Measurements from ENCODE around the gene EPG5.
A peak's percentile ranks its signal among the peaks of the same experiment; 100 is the strongest.
"Not testable (repeated sequence)": the region's sequence is repeated elsewhere in the genome, so short reads cannot be mapped to it uniquely, and the experiment has no call there.

Gene EPG5, protein sequence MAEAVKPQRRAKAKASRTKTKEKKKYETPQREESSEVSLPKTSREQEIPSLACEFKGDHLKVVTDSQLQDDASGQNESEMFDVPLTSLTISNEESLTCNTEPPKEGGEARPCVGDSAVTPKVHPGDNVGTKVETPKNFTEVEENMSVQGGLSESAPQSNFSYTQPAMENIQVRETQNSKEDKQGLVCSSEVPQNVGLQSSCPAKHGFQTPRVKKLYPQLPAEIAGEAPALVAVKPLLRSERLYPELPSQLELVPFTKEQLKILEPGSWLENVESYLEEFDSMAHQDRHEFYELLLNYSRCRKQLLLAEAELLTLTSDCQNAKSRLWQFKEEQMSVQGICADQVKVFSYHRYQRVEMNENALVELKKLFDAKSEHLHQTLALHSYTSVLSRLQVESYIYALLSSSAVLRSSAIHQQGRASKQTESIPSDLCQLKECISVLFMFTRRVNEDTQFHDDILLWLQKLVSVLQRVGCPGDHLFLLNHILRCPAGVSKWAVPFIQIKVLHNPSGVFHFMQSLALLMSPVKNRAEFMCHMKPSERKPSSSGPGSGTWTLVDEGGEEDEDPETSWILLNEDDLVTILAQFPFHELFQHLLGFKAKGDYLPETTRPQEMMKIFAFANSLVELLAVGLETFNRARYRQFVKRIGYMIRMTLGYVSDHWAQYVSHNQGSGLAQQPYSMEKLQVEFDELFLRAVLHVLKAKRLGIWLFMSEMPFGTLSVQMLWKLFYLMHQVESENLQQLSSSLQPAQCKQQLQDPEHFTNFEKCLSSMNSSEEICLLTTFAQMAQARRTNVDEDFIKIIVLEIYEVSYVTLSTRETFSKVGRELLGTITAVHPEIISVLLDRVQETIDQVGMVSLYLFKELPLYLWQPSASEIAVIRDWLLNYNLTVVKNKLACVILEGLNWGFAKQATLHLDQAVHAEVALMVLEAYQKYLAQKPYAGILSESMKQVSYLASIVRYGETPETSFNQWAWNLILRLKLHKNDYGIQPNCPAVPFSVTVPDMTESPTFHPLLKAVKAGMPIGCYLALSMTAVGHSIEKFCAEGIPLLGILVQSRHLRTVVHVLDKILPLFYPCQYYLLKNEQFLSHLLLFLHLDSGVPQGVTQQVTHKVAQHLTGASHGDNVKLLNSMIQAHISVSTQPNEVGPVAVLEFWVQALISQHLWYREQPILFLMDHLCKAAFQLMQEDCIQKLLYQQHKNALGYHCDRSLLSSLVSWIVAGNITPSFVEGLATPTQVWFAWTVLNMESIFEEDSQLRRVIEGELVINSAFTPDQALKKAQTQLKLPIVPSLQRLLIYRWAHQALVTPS (N-terminal part only)

DNA sequence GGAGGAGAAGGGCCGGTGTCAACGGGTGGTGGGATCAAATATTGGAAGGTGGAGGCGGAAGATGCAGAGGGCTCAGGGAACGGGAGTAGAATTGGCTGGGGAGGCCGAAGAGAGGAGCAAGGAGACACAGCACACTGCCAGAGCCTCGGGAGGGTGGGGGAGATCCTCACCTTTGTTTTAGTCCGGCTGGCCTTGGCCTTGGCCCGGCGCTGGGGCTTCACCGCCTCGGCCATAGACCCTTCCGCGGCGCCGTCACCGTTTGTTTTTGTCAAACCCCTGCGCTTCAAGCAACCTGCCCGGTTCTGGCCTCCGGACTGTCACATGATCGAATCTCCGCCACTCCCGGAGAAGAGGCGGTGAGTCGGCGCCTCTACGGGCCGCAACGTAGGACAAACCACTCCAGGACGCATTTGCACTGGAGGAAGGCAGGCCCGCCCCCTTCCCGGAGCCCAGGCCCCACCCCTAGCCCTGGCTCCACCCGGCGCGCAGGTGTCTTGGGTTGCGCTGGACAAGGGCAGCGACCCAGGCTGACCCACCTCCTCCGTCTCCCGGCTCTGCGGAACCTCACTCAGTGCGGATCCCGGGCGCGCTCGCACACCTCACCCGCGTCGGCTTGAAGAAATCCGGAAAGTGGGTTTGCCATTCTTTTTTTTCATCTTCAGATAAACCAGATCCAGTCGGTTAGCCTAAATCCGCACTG, at the start of gene EPG5:
Gene EPG5, minus strand, starts transcription at position 323 of the 700 bp plus-strand sequence. Its CDS starts 90 bp downstream, at position 233.
- DNase-seq, result peak; percentile 97

DNA sequence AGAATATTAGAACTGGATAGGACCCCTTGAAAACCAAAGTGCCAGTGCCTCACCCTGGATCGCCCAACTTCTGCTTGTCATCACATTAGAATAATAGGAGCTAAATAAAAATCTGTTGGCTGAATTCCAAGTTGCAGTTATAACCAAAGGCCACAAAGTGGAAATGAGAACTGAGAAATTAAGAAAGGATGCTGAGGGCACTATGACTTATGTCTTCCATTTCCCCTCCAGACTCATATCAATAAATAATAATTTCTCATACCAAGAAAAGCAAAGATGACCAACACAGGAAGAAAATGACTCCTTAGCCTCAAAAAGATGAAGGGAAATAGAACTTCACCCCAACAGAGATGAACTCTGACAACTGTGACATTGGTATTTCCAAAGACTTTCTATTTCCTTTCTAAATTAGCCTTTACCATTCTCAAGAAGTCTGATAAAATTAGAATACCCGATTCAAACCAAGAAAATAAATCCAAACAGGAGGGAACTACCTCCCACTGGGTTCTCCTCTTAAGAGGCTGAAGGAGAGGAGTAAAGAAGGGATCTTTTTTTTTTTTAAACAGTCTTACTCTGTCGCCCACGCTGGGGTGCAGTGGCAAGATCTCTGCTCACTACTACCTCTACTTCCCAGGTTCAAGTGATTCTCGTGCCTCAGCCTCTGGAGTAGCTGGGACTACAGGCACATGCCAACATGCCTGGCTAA, 46.5 kb upstream of the EPG5 start:
- DNase-seq, result peak; percentile 74

DNA sequence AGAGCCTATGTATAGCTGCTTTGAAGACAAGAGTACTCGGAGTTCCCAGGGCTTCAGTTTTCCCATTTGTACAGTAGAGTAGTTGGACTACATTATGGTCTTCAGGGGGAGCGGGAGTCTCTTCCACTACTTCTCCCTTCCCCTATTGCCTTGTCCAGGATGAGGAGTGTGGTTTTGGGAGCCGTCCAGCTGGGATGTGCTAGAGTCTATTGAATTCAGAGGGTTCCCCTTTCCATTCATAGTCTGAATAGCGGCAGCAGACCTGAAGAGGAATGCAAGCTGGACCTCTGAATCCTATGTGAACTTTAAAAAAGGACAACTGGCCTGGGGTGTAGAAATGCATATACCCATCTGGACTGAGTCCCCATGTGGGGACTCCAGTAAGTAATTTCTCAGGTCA, 43.5 kb upstream of the EPG5 start:
- DNase-seq, result no peak

DNA sequence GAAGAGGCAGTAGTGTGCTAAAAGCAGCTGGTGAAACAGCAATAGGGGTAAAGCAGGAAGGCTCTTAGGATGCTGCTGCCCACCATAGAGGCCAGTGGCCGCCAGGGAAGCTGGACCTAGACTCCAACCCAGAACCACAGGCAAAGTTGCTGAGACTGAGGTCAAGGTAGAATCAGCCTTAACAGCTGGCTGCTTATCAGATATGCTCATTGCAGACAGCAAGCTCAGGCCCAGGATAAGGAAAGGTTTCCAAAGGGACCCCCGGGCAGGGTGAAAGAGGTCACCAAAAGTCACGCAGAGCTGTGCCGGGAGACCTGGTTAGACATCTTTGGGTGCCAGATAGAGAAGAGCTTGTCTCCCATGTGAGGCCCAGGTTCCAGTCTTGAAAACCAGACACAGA, 42.9 kb upstream of the EPG5 start:
- DNase-seq, result no peak

DNA sequence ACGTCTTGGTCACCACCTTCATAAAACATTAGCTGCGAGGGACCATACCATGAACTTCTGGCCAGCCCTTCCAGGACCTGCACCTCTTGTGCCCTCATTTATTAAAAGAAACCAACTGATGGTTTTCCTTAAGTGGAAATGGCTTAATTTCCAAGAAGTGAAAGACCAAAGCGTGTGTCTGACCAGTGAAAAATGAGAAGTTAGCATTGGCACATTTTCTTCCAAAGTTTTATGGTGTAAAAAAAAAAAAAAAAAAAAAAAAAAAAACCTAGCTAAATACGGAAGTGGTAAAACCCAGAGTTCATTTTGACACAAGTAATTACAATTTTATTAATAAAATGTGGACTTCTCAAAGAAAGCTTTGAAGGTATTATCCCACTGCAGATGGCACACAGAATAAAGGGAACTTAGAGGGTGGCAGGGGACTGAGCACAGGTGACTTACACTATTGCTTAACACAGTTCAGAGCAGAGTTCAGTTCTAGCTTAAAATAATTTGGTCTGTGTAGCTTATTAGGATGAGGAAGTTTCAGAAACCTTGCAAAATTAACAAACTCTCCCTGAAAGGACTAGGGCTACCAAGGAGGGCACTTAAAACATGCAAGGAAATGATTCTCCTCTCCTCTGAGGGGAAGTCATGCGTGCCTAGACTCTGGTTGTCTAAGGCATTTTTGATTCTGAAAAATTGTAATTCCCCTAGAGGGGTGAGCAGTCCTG, 42.2 kb upstream of the EPG5 start:
- no peak for DNase-seq

DNA sequence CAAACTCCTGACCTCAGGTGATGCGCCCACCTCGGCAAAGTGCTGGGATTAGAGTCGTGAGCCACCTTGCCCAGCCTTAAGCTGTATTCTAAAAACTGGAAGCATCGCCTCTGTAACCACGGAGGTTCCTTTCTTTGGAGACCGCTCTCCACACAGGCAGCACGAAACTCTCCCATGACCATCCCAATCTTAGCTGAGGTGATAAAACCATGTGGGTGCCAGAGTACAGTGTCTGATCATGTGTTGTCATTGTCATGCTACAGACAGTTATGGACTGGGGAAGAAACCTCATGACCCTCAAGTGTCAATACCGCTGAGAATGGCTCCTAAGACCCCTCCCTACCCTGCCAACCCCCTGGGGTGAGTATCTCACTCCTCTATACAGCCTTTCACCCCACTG, 41.4 kb upstream of the EPG5 start:
- DNase-seq, result no peak

DNA sequence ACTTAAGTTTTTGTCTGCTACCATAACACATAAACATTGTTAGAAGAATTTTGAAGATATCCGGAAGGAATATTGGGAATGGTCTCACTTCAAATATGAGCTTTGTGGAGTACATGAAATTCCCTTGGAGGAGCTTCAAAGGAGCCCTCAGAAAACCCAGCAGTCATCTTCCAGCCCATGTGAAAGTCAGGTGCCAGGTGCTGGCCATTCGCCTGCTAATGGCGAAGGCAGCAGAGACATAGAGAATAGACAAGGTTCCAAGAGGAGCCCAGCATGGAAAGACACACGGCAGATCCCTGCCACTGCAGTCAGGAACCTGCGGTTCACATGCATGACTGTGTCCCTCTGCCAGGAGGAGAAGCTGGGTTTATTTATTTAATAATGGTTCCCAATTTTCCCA, 40.0 kb upstream of the EPG5 start:
- no peak for DNase-seq

DNA sequence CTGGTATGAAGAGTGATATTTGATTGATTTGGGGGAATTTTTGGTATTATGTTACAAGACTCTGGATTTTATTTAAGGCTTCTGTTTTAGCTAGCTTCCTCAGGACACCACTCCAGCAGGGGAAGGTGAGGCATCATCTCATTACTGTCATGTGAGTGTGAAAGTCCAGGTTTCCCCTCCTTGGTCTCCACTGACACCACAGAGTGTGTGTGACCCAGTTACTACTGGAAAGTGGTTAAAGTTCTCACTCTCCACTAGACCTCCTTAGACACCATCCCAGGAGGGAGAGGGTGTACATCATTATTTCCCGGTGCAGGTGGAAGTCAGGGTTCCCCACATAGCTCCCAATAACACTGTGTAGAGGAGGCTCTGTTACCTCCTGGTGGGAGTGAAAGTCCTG, 35.8 kb upstream of the EPG5 start:
- DNase-seq, result no peak

DNA sequence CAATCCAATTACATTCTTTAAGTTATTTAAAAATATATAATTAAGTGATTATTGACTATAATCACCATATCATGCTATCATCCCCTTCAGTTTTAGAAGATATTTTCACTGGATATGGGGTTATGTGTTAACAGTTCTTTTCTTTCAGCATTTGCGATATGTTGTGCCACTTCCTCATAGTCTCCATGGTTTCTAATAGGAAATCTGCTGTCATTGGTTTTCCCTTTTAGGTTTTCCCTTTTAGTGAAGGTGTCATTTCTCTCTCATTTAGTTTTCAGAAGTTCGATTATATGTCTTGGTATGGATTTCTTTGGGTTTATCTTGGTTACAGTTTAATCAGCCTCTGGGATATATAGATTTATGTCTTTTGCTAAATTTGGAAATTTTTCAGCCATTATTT, 34.8 kb upstream of the EPG5 start:
- DNase-seq, result no peak

DNA sequence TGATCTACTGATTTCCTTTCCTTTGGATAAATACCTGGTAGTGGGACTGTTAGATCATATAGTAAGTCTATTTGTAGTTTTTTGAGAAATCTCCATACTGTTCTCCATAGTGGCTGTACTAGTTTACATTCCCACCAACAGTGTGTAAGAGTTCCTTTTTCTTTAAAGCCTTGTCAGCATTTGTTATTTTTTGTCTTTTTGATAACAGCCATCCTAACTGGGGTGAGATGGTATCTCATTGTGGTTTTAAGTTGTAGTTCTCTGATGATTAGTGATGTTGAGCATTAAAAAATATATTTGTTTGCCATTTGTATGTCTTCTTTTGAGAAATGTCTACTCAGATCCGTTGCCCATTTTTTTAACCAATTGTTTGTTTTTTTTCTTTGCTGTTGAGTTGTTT, 33.9 kb upstream of the EPG5 start:
- no peak for DNase-seq

DNA sequence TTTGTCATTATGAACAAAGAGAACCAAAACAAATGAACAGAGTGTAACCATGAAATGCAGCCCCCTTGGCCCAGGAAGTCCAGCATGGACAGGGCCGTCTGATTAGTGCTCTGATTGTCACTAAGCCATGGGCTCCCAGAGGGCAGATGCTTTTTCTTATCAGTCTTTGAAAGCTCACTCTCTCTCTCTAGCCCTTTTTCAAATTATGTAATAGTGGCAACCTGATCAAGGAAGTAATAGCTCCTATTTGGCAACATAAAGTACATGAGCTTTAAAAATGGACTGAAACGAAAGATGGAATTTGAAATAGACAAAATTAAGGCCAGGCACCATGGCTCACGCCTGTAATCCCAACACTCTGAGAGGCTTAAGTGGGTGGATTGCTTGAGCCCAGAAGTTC, 32.4 kb upstream of the EPG5 start:
- DNase-seq, result no peak

DNA sequence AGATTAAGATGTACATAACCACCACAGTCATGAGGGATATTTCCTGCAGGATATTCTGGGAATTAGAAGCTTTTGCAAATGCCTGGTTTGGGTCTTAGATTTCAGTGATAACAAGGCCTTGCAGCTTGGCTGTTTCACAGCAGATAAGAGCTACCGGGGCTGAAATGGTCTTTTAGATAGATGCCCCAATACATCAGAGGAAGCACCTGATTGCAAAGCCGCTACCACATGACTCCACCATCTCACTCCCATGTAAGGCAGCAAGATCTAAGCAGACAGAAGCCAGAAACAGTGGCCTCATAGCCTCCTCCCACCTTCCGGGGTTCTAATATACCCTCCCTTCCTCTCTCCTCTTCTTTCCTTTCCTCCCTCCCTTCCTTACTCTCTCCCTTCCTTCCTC, 31.1 kb upstream of the EPG5 start:
- DNase-seq, result peak; percentile 11

DNA sequence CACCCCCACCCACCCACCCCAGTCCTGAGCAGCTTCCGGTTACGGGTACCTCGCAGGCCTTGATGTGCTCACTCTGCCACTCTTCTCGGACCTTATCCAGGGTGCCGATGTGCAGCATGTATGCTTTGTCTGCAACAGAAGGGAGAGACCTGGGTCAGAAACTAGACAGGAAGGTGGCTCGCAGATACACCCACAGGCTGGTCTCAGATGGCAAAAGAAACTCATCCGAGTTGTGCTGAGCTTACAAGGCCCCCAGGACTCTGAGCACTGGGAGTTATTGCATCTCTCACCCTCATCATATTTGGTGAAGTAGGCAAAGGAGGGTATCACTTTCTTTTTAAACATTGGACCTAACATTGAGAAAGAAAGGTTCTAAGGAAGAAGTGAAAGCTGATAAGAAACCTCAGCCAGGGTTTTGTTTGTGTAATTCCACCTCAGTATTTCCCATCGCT, 30.6 kb upstream of the EPG5 start:
- peak; percentile 31 for DNase-seq

DNA sequence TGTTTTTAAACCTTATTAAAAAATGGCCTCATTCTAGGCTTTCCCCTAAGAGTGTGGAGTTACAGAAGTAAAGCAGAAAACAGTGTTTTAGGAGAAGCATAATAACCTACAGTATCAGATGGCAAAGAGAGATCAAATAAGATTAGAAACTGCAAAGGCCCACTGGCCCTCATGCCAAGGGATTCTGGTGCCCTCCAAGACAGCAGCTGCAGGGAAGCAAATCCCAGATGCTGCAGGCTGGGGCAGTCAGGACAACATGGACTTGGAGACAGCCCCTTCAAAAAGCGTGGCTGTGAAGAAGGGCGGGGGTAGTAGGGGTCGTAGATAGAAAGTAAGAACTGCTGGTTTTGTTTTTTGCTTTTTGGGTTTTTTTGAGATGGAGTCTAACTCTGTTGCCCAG, 28.3 kb upstream of the EPG5 start:
- no peak for DNase-seq

DNA sequence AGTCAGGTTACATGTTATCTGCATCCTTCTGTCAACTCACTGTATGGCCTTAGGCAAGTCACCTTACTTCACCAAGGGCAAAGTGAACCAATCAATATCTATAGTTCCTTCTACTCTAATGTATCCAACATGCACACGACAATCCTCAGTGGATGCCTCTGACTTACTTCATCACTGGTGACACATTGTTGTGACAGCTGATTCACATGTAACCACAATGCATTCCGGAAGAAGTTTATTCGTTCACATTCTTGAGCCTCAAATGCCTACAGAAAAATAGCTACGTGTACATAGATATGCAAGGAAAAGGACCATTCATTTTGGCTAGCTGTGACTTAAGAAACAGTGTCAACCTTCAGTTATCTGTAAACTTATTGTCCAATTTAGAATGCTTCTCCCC, 26.3 kb upstream of the EPG5 start:
- DNase-seq, result no peak

DNA sequence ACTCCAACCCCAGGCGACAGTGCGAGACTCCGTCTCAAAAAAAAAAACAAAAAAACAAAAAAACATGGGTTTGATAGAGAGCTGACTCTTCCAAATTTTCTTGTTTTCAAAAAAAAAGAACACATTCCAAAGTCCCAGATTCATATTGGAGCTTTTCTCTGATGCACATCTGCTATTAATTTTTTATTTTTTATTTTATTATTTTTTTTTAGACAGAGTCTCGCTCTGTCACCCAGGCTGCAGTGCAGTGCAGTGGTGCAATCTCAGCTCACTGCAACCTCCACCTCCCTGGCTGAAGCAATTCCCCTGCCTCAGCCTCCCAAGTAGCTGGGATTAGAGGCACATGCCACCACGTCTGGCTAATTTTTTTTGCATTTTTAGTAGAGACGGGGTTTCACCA, 25.4 kb upstream of the EPG5 start:
- not testable (repeated sequence) for DNase-seq

DNA sequence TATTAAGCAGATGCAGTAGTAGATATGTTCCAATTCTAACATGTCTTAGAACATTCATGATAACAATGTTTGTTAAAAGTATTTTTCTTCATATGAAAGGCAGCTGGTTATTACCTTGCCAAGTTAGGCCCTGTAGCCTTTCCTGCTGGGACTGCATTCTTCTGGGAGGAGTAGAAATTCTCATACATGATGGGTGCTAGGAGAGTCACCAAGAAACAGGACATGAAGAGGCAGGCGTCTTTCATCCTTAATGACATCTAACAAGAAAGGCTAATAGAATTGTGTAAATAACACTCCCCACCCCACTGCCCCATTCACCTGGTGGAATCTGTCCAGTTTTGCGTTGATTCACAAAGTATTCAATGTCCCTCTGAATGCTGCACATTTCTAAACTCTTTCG, 24.7 kb upstream of the EPG5 start:
- no peak for DNase-seq

DNA sequence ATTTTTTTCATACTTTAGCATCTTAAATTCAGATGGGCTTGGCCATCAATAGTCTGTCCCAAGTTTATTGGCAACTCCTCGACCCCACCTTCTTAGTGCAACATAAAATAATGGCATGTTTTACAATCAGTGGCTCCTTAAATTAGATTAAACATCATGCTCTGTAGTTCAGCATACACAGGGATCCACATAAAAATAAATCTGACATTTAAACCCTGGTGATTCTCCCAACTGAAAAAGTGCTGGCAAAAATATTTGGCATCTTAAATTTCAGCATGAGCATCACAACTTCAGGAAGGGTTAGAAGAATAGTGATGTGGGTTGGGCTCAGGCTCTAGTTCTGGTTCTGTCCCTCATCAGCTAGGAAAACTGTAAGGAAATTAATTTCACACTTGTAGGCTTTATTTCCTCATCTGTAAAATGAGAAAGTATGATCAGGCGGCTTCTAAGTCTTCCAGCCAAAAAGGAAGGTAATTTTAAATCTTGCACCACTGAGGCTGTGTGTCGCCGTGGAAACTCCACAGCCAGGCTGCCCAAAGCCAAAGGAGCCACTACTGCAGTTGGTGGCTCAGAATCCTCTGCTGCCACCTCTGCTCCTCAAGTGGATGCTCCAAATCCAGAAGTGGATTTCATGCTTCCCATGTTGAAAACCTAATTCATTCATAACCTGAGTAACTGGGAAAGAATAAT, 17.6 kb upstream of the EPG5 start:
- no peak for DNase-seq

DNA sequence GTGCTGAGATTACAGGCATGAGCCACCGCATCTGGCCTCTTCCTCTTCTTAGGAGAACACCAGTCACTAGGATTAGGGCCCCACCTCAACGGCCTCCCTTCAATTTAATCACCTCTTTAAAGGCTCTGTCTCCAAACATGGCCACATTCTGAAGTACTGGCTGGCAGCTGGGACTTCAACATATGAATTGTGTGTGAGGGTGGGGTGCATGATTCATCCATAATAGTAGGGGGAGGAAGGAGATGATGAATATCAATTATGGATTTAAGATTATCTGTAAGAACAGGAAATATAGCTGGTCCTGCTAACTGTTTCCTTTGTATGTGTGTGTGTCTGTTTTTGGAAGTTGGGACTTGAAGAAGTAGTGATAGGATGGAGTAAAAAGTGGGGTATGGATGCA, 14.7 kb upstream of the EPG5 start:
- DNase-seq, result no peak

DNA sequence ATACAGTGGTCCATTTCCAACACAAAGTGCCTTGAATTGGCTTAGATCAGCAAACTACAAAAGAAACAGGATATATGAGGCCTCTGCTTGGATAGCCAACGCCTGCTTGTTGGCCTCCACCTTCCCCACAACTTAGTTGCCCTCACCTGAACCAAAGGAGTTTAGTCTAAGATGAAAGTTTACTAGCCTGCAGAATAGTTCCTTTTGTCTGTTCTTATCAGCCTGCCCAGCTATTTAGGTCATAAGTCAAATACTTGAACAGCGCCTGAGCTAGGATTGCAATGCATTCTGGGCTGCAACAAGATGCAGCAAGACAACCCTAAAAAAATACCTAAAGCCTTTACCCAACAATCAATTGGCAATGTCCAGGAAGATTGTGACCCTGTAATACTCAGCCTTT, 13.1 kb upstream of the EPG5 start:
- no peak for DNase-seq

DNA sequence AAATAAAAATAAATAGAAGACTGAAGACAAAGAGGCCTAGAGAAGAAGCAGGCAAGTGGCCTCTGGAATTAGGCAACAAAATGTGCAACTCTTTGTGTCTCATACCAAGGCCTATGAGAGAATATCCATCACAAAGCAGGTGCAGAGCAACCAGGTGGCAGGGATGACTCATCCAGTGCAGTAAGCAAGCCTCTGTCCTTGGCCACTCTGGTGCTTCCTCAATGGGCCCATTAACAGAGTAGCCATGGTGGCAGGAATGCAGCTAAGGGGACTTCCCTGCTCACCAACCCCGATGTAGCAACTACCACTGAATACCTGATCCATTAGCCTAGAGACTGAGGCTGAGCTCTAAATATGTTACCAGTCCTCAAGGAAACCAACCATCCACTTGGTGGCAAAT, 11.0 kb upstream of the EPG5 start:
- DNase-seq, result no peak
